Adrenal gland (tissue), 12 donors: Measurements from ENCODE around the gene IMMP2L. TPM values are rescaled to one million over a fixed set of nuclear protein-coding genes. Genes with fewer than 3 reads are reported as not detected.

ENCODE experiments used
- DNase-seq, 7 donors: peaks; one replicate each; pipeline ENCODE4 v3.0.0-alpha.2; 2019 to 2020
- H3K27ac ChIP-seq, 5 donors: fragments of 200-600 bp; sonication (generic) in 4 of 5; 1 replicate in 3 of 5; 2 replicates in 2 of 5; pipeline versions ENCODE4 v1.5.1 to v1.8.0; 2016 to 2020; ENCODE audit warnings: mild to moderate bottlenecking in 1 of 5
- H3K27me3 ChIP-seq: fragments of 200-600 bp; 2 replicates; pipeline ENCODE4 v1.8.0; 2021
- H3K36me3 ChIP-seq, 2 donors: fragments of 200-600 bp; replicated peaks in 1 of 2; 1 replicate in 1 of 2; 2 replicates in 1 of 2; pipeline versions ENCODE4 v1.5.1 to v1.8.0; 2018 to 2022
- H3K4me1 ChIP-seq, 2 donors: fragments of 200-600 bp; replicated peaks in 1 of 2; 1 replicate in 1 of 2; 2 replicates in 1 of 2; pipeline versions ENCODE4 v1.5.1 to v1.8.0; 2018 to 2021
- H3K4me3 ChIP-seq, 4 donors: fragments of 200-600 bp; sonication (generic) in 3 of 4; one replicate each; pipeline ENCODE4 v1.5.1; 2016 to 2018
- H3K9me3 ChIP-seq, 3 donors: fragments of 200-600 bp; sonication (generic) in 1 of 3; replicated peaks in 1 of 3; 1 replicate in 2 of 3; 2 replicates in 1 of 3; pipeline versions ENCODE4 v1.5.1 to v1.8.0; 2016 to 2021
- CTCF ChIP-seq, 6 experiments: fragments of 450-650 bp in 4 of 6; fragments of 200-600 bp in 2 of 6; sonication (generic) in 1 of 6; IDR thresholded peaks; 1 replicate in 5 of 6; 2 replicates in 1 of 6; pipeline versions ENCODE4 v1.5.1 to v1.8.0; 2016 to 2021; ENCODE audit warnings: antibody characterized with exemption in 6 of 6, mild to moderate bottlenecking in 2 of 6, moderate library complexity in 1 of 6
- POLR2A ChIP-seq, 2 donors: fragments of 450-650 bp; IDR thresholded peaks; one replicate each; pipeline ENCODE4 v1.6.1; 2017; ENCODE audit warnings: antibody characterized with exemption in 2 of 2, mild to moderate bottlenecking in 2 of 2, moderate library complexity in 1 of 2
- WGBS, 4 donors: extraction: QIAGEN DNeasy Blood & Tissue Kit in 2 of 4; methylation state at CpG; one replicate each; pipeline versions ENCODE4 v1.1.5 to v1.1.7; 2013 to 2017; 5-methylcytosine and 5-hydroxymethylcytosine counted together
- intact Hi-C, 2 donors: fragments of 100-400 bp; cut with DNase I; formaldehyde crosslinking; loops; one replicate each; pipeline versions ENCODE4 v1.14.1 to v1.15.0; 2022 to 2023
- polyA plus RNA-seq, 3 donors: library from polyadenylated mRNA; stranded (reverse); fragments of 200-250 nt in 2 of 3; fragments of 350-450 nt in 1 of 3; fragmentation: Illumina TruSeq in 1 of 3; extraction: RNeasy Lipid Tissue Mini Kit (QIAGEN cat#74804) in 1 of 3; gene quantifications; one replicate each; pipeline ENCODE4 v1.2.3, GENCODE V29; 2013 to 2014
- total RNA-seq, 9 donors: library from RNA; depleted of rRNA in 4 of 9; stranded (reverse); fragments of >200 nt in 4 of 9; fragments of 120-200 nt in 1 of 9; fragmentation: NEBNext Ultra II Directional in 1 of 9; extraction: Animal tissue kit (Norgen Biotek cat#: 25700) in 1 of 9; gene quantifications; one replicate each; pipeline versions ENCODE4 v1.1.0 to v1.2.4, GENCODE V29; 2013 to 2023
- donor health status: healthy with polysubstance abuse.
- donor health status: Bipolar disorder and iron deficiency.
- donor health status: DM: yes; HTN: yes; CAD: no.
- donor health status: DM: no; HTN: no; CAD: no.
- donor health status: DM: no; HTN: no; CAD: no.
- donor health status: DM: yes; HTN: yes; CAD: no.

IMMP2L gene
- total and polyA plus RNA-seq, 12 donors, result 13.4 to 34.1 (median 25.3) TPM

GRCh38 chr7:111556977-111557376, 5.3 kb downstream of the IMMP2L start:
- DNase-seq, result no peak
- no peak for TF ChIP-seq POLR2A (IDR thresholded peaks at IDR 0.05)
- Histone ChIP-seq H3K4me1 (peaks cover 11 to 33% of the 10 kb centered on the region in 2 donors), H3K4me3 (no peak overlapping the region), H3K27ac (no peak overlapping the region), H3K36me3 (no peaks in the 10 kb centered on the region), H3K27me3 (no peaks in the 10 kb centered on the region), H3K9me3 (no peaks in the 10 kb centered on the region)
- intact Hi-C loops, result no loop called here

GRCh38 chr7:111554086-111554485, 8.2 kb downstream of the IMMP2L start:
- DNase-seq, result no peak
- H3K27me3 ChIP-seq, result no peaks in the 10 kb centered on the region
- H3K36me3 ChIP-seq, result no peaks in the 10 kb centered on the region
- intact Hi-C loops, result no loop called here
- no peak overlapping the region for H3K4me3 ChIP-seq
- no peaks in the 10 kb centered on the region for H3K9me3 ChIP-seq
- TF ChIP-seq CTCF (IDR thresholded peaks at IDR 0.05) (no peak), POLR2A (IDR thresholded peaks at IDR 0.05) (no peak)
- WGBS, 4 donors, result 47 to 93% (median 49%) methylated on average over 4 of the region's 4 CpGs
- no peak overlapping the region for H3K27ac ChIP-seq
- H3K4me1 ChIP-seq, result peaks cover 0 to 11% of the 10 kb centered on the region in 2 donors

DNA sequence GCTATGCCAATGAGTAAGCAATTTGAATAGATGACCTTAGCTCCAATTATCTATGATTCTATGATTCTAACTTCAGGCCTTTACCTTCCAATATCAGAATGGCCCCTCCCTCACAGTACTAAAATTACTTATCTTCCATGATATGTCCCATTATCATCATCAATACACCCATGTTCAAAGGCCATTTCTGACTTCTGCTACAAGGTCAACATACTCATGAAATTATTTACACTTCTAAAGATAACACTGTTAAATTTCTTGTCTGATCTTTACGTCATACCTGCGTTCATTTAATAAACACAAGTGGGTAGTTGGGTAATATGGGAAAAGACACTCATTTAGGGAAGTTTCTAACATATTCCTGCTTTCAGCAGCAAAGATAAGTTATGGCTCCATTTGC, 21.2 kb downstream of the IMMP2L start:
- intact Hi-C loops, result no loop called here
- Histone ChIP-seq H3K4me3 (no peak overlapping the region), H3K27me3 (no peaks in the 10 kb centered on the region), H3K9me3 (no peaks in the 10 kb centered on the region), H3K4me1 (peaks cover 0 to 4% of the 10 kb centered on the region in 2 donors), H3K36me3 (no peaks in the 10 kb centered on the region), H3K27ac (no peak overlapping the region)
- TF ChIP-seq CTCF (IDR thresholded peaks at IDR 0.05), result no peak
- 90 to 95% (median 92%) methylated on average over 2 of the region's 2 CpGs for WGBS, 4 donors
- DNase-seq, result no peak

DNA sequence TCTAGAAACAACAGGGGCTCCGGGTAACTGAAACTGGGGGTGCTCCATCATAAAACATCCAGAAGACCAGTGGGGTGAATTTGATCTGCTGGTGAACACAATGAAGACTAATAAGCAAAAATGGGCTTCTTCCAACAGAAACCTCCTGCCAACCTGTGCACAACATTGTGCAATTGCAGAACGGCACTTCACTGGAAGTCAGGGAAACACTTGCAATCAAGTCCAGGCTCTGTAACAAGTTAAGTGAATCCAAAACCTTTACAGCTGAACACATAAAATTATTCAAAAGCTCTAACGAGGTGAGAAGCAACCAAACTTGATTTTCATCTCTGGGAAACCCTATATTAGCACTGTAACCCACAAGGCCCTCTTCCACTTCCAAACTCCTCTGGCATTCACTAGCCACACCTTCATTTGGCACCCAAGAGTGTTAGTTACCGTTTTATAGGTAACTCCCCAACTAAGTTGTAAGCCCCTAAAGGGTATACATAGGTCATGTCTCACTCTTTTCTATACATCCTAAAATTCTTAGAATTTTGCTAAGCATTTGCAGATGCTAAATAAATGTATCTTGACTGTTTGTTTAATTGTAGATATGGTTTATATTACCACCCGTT, 22.0 kb downstream of the IMMP2L start:
- H3K4me3 ChIP-seq, result no peak overlapping the region
- no peak for DNase-seq
- H3K27me3 ChIP-seq, result no peaks in the 10 kb centered on the region
- H3K9me3 ChIP-seq, result no peaks in the 10 kb centered on the region
- TF ChIP-seq POLR2A (IDR thresholded peaks at IDR 0.05) (no peak), CTCF (IDR thresholded peaks at IDR 0.05) (no peak)
- WGBS, 4 donors, result 89 to 93% (median 92%) methylated on average over 5 of the region's 5 CpGs
- intact Hi-C loops, result no loop called here
- H3K36me3 ChIP-seq, result no peaks in the 10 kb centered on the region
- H3K4me1 ChIP-seq, result peaks cover 0 to 4% of the 10 kb centered on the region in 2 donors
- H3K27ac ChIP-seq, result no peak overlapping the region

DNA sequence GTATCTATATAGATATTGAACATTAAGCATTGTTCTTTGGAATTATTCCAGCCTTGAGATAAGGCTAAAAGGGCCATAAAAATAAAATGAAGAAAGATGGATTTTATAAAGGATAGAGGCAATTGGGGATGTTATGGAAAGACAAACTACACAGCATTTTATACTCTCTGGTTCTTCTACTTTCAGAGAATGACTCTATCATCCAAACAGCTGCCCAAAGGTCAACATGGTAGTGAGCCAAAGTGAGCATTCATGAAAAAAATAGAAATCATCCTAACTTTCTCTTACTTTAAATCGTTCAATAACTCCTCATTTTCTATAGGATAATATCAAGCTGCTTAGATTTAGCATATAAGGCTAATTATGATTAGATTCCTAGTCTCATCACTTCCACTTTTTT, 25.2 kb downstream of the IMMP2L start:
- Histone ChIP-seq H3K36me3 (no peaks in the 10 kb centered on the region), H3K4me1 (peaks cover 0 to 15% of the 10 kb centered on the region in 2 donors), H3K4me3 (no peak overlapping the region), H3K27me3 (no peaks in the 10 kb centered on the region), H3K27ac (no peak overlapping the region), H3K9me3 (no peaks in the 10 kb centered on the region)
- DNase-seq, result no peak
- 74 to 83% (median 79%) methylated on average over 1 of the region's 1 CpG for whole genome bisulfite sequencing, 4 donors
- intact Hi-C loops, result no loop called here
- TF ChIP-seq CTCF (IDR thresholded peaks at IDR 0.05) (no peak), POLR2A (IDR thresholded peaks at IDR 0.05) (no peak)
